ENCODE results near the gene WDFY4.

The WDFY4 gene

DNA sequence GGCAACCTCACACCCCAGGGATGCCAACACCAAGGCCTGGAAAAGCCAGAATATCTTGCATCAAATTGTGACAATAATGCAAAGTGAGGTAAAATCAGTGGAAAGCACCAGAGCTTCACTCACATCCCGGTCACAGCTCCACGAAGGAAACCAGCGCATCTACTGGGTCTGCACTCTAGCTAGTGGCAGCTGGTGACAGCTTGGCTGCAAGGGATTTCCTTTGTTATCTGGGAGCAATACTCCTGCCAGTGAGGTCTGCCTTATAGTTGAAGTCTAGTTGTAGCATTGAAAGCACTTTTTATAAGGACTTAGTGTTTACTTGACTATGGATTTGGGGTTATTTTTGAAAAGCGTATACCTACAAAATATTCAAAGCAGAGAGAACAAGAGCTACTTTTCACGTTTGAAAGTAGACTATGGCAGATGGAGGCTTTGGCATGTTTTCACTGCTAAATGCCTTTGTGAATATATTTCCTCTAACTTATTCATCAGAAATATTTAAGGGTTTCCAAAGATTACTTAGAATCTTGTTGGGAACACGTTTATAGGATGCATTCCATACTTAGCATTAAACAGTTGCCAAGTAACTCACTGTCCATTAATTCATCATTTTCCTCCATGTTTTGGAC is 26.1 kb downstream of the WDFY4 start:
- DNase-seq (ENCODE audit: low spot score), result no peak

DNA sequence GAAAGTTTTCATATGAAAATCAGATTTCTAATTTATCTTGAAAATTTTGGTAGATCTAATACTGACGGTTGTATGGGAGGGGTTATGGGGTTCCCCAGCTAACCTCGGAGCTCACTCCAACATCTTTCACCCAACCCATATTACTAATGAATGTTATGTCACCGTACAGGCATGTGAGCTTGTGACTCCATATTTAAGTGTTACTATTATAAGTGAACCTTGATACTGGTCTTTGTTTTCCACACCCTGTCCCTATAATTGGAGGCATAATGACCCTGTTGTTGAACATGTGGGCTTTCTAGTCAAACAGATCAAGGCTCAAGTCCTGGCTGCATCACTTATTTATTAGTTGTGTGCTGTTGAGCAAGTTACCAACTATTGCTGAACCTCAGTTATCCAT is 27.2 kb downstream of the WDFY4 start:
- DNase-seq (ENCODE audit: low spot score), result no peak

DNA sequence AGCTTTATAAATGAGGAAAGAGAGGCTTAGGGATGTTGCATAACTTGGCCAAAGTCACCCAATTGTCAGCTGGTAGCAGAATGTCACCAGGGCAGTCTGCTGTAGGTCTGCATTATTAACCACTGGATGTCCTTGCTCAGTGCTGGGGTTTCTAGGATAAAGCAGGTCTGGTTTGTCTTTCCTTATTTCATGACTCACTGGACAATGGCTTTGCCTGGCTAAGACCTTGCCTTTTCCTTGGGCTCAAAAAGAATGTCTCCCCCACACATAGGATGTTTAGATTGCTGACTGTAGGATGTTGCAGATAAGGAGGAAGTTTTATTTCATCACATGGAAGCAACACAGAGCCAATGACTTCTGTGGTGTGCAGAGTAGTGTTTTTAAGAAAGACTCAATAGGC is 29.4 kb downstream of the WDFY4 start:
- no peak for DNase-seq (ENCODE audit: low spot score)

DNA sequence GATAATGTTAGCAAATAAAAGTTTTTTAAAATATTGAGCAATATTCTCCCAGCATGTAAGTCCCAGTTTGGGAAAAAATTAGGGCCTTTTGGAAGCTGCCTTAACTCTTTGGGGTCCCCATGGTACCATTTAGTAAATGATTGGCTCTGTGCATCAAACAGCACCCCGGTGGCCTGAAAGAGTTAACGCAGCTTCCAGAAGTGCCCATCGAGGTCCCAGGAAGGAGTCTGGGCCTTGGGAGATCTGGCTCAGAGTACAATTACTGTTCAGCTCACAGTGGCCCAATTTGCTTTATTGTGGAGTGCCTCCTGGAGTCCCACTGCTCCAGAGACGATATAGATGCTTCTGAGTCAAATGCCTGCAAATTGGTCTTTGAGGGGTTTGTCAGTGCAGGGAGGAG is 31.7 kb downstream of the WDFY4 start:
- no peak for DNase-seq (ENCODE audit: low spot score)

DNA sequence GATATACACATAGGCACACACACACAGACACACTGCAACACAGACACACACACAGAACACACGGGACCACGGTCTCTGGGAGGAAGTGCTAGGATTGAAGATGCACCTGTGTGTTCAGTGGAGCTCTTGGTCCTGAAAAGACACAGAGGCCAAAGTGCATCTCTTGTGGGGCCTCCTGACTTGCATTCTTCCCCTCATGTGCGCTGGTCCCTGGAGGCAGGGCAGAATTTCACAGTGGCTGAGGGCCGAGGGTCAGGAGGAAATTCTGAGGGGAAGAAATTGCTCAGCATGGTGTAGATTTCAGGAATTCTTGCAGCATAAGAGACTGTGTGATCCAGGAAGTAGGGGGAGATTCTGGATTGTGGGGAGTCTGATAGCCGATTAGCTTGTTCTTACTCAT is 35.9 kb downstream of the WDFY4 start:
- no peak for DNase-seq (ENCODE audit: low spot score)

DNA sequence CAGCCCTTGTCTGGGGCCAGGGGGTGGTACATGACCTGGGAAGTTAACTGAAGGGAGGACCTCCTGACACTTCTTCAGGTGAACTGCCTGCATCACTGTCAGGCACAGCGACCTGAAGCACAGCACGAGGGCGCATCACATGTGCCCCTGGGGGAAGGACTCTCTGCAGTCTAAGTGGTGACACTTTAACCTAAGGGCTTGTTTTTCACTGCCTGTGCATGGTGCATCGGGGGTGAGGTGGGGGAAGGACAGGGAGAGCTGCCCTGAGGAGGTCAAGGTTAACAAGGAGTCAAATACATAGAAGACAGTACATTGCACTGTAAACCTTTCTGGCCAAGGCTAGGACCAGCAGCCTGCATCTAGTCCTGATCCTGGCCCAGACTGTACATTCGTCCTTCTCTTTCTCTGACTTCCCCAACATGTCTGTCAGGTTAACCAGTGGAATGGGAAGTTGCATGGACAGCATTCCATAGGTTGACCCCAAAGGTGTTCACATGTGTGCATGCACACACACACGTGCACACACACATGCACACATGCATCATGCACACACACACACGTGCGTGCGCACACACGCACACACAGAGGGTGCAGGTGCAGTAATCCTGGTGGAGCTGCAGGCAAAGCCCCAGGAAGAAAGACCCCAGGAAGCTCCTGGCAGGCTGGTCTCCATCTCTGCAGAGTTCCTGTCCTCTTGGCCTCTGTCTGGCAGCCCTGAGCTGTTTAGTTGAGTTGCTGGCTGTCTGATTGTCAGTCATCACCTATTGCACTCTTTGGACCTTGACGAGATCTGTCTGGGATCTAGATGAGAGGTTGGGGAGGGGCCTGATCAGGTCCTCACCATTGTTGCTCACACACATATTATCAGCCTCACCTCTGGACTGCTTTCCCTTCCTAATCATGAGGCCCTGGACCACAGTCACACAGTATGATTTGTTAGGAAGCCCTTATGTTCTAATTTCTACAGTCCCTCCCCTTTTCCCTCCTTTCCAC is 37.8 kb downstream of the WDFY4 start:
- no peak for DNase-seq (ENCODE audit: low spot score)

DNA sequence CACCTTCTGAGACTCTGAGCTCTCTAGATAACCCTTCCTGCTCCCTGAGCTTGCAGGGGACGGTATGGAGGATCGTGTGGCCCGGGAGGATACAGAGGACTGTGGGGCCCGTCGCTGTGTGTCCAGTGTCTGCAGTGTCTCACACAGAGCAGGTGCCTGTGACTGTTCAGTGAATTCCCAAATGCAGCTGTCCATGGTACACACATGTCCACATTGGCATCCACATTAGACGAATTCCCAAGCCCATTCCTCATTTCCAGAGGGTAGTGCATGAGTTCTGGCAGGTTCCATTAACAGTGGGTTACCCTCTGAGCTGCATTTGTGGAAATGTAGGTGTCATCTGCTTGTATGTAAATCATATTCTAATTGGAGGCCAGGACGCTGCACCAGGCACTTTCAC is 39.5 kb downstream of the WDFY4 start:
- no peak for DNase-seq (ENCODE audit: low spot score)

DNA sequence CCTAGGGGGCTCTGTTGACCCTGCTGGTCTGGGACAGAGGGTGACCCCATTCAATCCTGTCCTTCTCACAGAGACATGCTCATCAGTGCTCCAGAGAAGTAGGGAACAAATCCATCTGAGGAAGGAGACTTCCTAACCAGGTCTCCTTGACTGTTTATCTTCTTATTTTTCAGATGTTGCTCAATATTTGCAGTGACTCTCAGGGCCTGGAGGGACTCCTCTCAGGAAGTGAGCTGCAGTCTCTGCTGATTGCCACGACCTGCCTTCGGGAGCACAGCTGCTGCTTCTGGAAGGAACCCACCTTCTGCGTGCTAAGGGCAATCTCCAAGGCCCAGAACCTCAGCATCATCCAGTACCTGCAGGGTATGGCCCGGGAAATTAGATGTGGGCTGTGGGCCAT is 41.0 kb downstream of the WDFY4 start:
- DNase-seq (ENCODE audit: low spot score), result no peak

DNA sequence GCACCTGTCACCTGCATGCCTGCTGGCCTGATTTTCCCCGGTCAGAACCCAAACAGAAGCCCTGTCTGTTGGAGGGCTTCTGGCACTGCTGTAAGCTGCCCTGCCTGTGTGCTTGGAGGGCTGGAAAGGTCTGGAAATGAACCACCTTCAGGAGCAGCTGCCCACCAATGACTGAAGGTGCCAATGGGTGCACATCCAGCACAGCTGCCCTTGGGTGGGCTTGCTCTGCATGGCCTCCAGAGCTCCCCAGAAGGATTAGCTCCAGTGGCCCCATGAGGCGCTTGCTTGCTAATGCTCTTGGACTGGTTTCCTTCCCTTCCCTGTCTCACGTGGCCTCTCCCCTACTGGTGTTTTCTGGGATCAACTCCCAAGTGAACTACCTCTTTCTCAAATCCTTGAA is 43.2 kb downstream of the WDFY4 start:
- DNase-seq (ENCODE audit: low spot score), result no peak

DNA sequence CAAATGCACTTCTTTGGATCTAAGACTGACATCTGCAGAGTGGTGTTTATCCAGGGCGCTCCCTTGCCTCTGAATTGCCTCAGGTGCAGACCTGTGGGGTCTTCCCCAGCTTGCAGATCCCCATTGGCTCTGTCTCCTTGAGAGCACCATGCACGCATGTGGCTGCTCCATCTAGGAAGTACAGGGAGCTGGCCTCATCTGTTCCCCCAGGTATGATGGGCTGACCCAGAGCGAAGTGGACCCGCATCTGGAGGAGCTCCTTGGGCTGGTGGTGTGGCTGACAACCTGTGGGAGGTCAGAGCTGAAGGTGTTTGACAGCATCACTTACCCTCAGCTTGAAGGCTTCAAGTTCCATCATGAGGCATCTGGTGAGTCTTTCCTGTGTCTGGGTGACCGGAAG is 44.5 kb downstream of the WDFY4 start:
- DNase-seq (ENCODE audit: low spot score), result no peak

DNA sequence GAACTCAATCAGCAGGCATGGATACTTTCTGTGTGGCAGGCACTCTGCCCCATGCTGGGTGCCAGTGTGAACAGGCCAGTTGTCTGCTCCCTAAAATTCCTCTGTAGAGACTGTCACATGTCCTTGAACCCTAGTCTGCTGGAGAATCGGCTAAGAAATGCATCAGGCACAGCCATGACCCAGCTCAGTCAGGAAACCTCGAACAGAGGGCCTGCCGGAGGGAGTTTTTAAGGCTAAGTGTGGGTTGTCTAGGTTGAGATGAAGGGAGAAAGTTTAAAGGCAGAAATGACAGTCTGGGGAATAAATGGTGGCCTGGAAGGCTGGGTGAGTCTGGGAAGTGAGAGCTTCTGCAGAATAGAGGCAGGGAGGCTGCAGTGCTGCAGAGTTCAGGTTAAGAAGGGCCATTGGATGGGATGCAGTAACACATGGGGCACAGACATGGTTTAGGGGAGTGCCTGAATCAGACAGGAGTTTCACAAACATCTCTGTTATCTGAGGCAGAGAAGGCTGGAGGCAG is 45.3 kb downstream of the WDFY4 start:
- DNase-seq (ENCODE audit: low spot score), result no peak

DNA sequence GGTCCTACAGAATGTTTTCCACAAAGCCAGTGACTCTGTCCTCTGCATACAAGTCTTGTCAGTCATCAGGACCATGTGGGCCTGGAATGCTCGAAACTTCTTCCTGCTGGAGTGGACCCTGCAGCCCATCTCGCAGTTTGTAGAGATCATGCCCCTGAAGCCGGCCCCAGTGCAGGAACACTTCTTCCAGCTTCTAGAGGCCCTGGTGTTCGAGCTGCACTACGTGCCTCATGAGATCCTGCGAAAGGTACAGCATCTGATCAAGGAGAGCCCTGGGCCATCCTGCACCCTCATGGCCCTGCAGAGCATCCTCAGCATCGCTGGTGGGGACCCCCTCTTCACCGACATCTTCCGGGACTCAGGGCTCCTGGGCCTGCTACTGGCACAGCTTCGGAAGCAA is 46.5 kb downstream of the WDFY4 start:
- no peak for DNase-seq (ENCODE audit: low spot score)

DNA sequence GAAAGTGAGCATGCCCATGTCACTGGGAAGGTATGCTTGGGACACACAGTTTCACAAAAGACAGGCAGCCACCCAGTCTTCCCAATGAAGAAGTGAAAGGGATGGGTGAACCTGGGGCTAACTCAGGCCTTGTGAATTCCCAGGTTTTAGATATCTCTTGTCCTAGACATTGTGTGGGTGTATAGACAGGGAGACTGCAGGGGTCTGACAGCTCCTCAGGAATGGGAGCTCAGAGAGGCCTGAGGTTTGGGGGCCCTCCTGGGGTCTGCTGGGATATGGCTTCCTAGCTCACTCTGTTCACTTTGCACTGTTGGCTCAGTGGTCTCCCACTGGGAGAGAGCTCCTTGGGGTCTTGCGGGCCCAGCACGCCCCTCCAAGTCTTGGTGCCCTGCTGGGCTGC is 47.0 kb downstream of the WDFY4 start:
- DNase-seq (ENCODE audit: low spot score), result no peak

DNA sequence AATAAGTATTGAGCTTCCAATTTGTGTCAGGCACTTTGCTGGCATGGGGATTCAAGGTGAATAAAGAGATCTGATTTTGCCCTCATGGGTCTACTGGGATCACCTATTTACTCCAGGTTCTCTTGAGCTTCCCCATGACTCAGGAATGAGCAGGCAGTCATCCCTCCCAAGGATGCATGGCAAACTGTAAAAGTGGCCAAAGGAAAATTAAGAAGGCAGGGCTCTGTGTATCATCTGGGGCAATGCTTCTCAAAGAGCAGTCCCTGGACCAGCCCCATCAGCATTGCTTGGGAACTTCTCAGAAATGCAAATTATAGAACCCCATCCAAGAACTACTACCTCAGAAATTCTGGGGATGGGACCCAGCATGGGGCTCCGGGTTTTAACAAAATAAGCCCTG is 48.7 kb downstream of the WDFY4 start:
- no peak for DNase-seq (ENCODE audit: low spot score)

DNA sequence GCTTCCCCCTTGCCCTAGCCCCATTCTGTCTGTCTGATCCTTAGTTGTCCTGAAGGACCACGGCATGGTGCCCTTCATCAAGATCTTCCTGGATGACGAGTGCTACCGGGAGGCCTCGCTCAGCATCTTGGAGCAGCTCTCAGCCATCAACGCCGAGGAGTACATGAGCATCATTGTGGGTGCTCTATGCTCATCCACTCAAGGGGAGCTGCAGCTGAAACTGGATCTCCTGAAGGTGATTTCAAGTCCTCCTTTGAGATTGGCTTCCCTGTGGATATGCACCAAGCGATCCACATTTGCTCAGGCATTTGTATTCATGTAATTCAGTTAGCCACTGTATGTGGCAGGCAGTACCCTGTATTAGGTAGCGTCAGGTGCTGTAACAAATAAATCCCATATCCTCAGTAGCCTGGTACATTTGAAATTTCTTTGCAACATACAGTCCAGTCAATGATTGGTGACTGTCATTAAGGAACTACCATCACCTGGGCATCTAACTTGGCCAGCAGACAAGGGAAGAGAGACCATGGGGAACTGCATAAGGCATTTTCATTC is 51.2 kb downstream of the WDFY4 start:
- DNase-seq (ENCODE audit: low spot score), result no peak

DNA sequence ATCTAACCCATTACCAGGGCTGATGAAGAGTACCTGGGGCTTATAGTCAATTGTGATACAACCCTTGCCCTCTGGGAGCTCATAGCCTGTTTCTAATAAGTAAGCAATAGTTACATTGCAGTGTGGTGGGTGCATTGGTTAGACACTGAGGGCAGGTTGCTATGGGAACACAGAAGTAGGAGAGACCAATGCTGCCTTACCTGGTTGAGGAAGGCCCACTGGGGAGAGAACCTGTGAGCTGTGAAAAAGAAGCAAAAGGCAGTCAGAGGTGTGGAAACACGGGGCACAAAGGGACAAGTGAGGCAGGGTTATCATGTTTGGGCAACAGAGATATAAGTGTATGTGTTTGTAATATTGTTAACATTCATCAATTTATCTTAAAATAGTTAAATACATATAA is 51.9 kb downstream of the WDFY4 start:
- no peak for DNase-seq (ENCODE audit: low spot score)

DNA sequence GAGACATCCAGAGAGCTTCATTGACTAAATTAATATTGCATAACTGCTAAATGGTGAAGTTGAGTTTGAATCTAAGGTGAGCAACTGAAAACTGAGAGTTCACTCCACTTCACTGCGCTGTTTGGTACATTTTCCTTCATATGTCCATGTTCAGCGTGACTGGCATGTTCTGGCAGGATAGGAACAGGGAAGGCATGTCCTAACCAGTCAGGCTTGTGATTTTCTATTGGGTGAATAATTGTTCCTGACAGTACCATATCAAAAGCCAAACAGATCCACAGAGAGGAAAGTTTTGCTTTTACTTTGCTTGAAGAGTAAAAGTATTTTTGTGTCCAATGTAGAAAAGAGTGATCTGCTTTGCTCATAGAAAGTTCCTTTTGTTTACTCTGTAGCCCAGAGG is 53.2 kb downstream of the WDFY4 start:
- no peak for DNase-seq (ENCODE audit: low spot score)

DNA sequence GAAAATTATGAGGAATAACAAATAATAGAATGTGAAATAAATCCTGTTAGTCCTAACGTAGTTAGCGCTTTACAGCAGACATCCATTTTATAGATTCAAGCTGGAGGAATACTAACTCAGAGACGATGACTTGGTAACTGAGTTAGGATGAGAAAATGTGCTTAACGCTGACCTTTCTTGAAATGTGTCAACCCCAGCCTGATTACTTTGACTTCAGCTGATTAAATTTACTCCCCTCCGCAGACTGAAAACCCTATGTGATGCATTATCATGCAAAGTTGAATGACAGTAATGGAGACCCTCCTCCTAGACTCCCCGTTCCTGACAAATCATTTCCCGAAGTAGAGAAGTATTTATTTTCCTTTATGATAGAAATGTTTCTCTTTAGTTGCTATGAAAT is 54.5 kb downstream of the WDFY4 start:
- DNase-seq (ENCODE audit: low spot score), result no peak

DNA sequence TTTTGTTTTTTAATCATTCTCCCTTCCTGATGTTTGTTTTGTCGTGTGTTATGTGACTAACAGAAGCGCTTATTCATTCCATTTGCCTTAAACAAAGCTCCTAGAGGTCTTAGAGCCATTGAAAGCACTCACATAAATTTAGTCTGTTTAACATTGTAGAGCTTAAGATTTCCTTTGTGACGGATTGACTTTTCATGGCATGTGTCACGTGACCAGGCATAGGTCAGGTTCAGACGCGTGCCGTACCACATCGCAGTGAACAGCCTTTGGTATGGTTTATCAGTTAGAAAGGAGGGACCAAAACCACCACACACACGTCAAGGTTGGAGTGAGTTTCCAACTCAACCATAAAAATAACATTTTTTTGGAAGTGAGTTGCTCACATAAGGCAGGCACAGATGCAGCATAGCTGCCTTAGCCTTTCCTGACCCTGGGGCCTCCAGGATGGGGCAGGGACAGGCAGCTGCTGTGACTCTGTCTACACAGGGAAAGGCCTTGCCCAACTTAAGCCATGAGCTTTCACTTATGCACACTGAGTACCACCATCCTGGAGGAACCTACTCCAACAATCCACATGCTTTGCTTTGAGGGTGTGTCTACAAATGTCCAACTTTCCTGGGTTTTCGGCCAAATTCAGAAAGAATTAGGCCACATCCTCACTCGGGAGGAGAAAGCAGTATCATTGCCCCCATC is 55.5 kb downstream of the WDFY4 start:
- DNase-seq (ENCODE audit: low spot score), result no peak

DNA sequence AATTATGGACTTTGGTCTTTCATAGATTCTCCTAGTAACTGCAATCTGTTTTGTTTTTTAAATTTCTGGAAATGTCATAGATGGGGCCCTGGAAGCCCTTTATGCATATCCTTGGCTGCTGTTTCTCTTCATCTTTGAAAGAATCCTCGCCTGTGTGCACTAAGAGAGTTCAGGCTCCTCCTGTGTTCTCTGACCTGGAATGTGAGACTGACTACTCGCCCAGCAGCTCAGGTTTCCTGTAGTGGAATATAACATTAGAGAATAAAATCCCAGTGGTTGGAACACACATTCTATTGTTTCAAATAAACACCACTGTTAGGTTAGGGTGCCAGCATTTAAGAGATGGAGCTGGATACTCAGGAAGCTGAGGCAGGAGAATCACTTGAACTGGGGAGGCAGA is 56.3 kb downstream of the WDFY4 start:
- DNase-seq (ENCODE audit: low spot score), result no peak

DNA sequence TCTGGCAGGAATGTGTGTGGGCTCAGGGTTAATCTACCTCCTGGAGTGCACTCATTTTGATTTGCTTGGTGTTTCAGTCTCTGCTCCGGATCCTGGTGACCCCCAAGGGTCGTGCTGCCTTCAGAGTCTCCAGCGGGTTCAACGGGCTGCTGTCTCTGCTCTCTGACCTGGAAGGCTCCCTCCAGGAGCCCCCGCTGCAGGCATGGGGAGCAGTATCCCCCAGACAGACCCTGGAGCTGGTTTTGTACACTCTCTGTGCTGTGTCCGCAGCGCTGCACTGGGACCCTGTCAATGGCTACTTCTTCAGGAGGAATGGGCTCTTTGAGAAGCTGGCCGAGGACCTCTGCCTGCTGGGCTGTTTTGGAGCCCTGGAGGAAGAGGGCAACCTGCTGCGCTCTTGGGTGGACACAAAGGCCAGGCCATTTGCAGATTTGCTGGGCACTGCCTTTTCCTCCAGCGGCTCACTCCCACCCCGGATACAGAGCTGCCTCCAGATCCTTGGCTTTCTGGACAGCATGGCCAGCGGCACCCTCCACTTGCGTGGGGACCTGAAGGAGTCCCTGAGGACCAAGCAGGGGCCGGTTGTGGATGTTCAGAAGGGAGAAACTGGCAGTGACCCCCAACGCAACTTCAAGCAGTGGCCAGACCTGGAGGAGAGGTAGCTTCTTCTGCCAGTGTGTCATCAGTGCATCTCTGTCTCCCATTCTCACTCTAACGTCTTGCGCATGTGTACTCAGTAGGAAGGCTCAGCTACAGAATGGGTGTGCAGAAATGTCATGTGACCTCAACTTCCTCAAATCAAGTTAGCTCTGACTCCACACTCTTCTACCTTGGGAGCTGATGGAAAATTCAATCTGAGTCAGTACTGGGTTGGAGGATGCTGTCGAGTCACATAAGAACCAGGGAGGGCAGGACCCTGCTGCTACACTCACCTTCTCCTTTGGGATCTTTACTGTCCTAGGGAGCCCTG is 58.5 kb downstream of the WDFY4 start:
- no peak for DNase-seq (ENCODE audit: low spot score)

All from hematopoietic multipotent progenitor cell treated with erythropoietin and hydrocortisone succinate and interleukin-3 and kit ligand, for 15 days (in vitro differentiated cells).